Measurements from ENCODE around the gene AK4. TPM values are rescaled to one million over a fixed set of nuclear protein-coding genes. Genes with fewer than 3 reads are reported as not detected.
"Not testable (repeated sequence)": the region's sequence is repeated elsewhere in the genome, so short reads cannot be mapped to it uniquely, and the experiment has no call there.

AK4 gene
- total and polyA plus RNA-seq, 2 of the 8 experiments (the other 6 are each of a cell fraction or from before 2014, with no cell fraction given): 64.5 to 175 TPM

GRCh38 chr1:65164101-65164500 is 16.1 kb downstream of the AK4 start:
- FAIRE-seq; H3K18ac ChIP-seq (ENCODE audit: extremely low read depth, low read length); H3K4me1 ChIP-seq (replicated peaks in 1 of 4; ENCODE audit: control insufficient read depth in 3 of 4, insufficient read depth in 4 of 4, low read length in 3 of 4); H3K9me3 ChIP-seq (ENCODE audit: insufficient read depth in 2 of 2, low read depth in 1 of 2, low read length in 1 of 2); H2BK120ac ChIP-seq (replicated peaks; ENCODE audit: low read depth, low read length); H3K9ac ChIP-seq (replicated peaks in 1 of 4; ENCODE audit: extremely low read depth in 1 of 4, low read depth in 3 of 4, low read length in 3 of 4); H4K5ac ChIP-seq (ENCODE audit: insufficient read length, low read depth, low read length); H2BK15ac ChIP-seq (ENCODE audit: low read length); H3K4me2 ChIP-seq (ENCODE audit: insufficient read depth in 1 of 2, low read depth in 2 of 2, low read length in 2 of 2); H3K4me3 ChIP-seq (ENCODE audit: extremely low read depth in 1 of 4, insufficient read depth in 2 of 4, low read depth in 3 of 4, low read length in 4 of 4); H3K27me3 ChIP-seq (replicated peaks in 1 of 4; ENCODE audit: control insufficient read depth in 3 of 4, extremely low read depth in 1 of 4, insufficient read depth in 3 of 4, low read length in 3 of 4); H4K20me1 ChIP-seq (replicated peaks in 1 of 2; ENCODE audit: control insufficient read depth in 1 of 2, insufficient read depth in 2 of 2, low read length in 2 of 2); H4K8ac ChIP-seq (ENCODE audit: extremely low read depth, insufficient read depth, low read length); H3K36me3 ChIP-seq (ENCODE audit: control insufficient read depth in 2 of 4, insufficient read depth in 4 of 4, low read length in 3 of 4); H3K14ac ChIP-seq (ENCODE audit: insufficient read length); H2AFZ ChIP-seq (ENCODE audit: low read length); H3K23me2 ChIP-seq (ENCODE audit: low read depth, low read length); H2BK12ac ChIP-seq (ENCODE audit: low read depth, low read length); H2AK5ac ChIP-seq (ENCODE audit: low read depth, low read length); H3K27ac ChIP-seq (ENCODE audit: low read depth, low read length); H3K79me1 ChIP-seq (ENCODE audit: low read depth, low read length); DNase-seq (ENCODE audit: low read depth in 1 of 2, low spot score in 2 of 2); H2BK20ac ChIP-seq (ENCODE audit: low read length); H3K4ac ChIP-seq (replicated peaks; ENCODE audit: insufficient read length, low read depth, low read length); H3K56ac ChIP-seq (replicated peaks; ENCODE audit: insufficient read length, low read depth, low read length); H3K23ac ChIP-seq (ENCODE audit: insufficient read length); H2BK5ac ChIP-seq (ENCODE audit: low read depth, low read length); H4K91ac ChIP-seq (replicated peaks; ENCODE audit: insufficient read length, low read length): not testable (repeated sequence)
- H3K79me2 ChIP-seq (ENCODE audit: control insufficient read depth in 1 of 2, insufficient read depth in 2 of 2, low read length in 2 of 2): peaks cover 0 to 97% of the 10 kb centered on the region in 2 experiments; a peak in 3 of 4 replicates
- ChIA-PET POLR2A (ENCODE audit: partially characterized antibody) (interaction anchor here (1.0 to 8.3 kb wide), 4 partner anchors 9 to 15 kb away, joined by 3 to 48 read pairs (median 3); partner anchors contain the start of gene AK4), CTCF (ENCODE audit: partially characterized antibody) (interaction anchor here (1.9 kb wide), 1 partner anchor 46 kb away, joined by 4 read pairs; no protein-coding TSS in a partner anchor)
- 89% methylated on average over 3 of the region's 3 CpGs; no CpG with 5 or more reads in 1 of the 2 experiments for WGBS, 2 experiments (ENCODE audit: extremely low coverage in 1 of 2, insufficient coverage in 1 of 2, insufficient read length in 1 of 2, insufficient replicate concordance in 2 of 2, low coverage in 1 of 2, low lambda C conversion rate in 2 of 2, missing lambda C conversion rate in 1 of 2)

Data from H1 (cell line).